Sigmoid colon (tissue), 4 donors: ENCODE data around the gene DCTN3.

ENCODE experiments used
- EP300 ChIP-seq, 4 donors: sonication (generic); formaldehyde crosslinking; IDR thresholded peaks; one replicate each; pipeline ENCODE4 v1.6.1; 2017; ENCODE audit warnings: antibody characterized with exemption in 4 of 4
- POLR2A ChIP-seq, 2 donors: fragments of 450-650 bp; IDR thresholded peaks; one replicate each; pipeline ENCODE4 v1.6.1; 2016; ENCODE audit warnings: antibody characterized with exemption in 2 of 2, mild to moderate bottlenecking in 2 of 2, moderate library complexity in 2 of 2
- POLR2AphosphoS5 ChIP-seq, 4 donors: sonication (generic); formaldehyde crosslinking; IDR thresholded peaks; one replicate each; pipeline ENCODE4 v1.6.1; 2017; ENCODE audit warnings: antibody characterized with exemption in 4 of 4
- TF ChIP-seq, protein P1 (sequence below), 4 experiments: fragments of 450-650 bp in 3 of 4; fragments of 200-600 bp in 1 of 4; IDR thresholded peaks; one replicate each; pipeline ENCODE4 v1.5.1; 2016 to 2019; ENCODE audit warnings: antibody characterized with exemption in 4 of 4, mild to moderate bottlenecking in 3 of 4, moderate library complexity in 2 of 4

DNA sequence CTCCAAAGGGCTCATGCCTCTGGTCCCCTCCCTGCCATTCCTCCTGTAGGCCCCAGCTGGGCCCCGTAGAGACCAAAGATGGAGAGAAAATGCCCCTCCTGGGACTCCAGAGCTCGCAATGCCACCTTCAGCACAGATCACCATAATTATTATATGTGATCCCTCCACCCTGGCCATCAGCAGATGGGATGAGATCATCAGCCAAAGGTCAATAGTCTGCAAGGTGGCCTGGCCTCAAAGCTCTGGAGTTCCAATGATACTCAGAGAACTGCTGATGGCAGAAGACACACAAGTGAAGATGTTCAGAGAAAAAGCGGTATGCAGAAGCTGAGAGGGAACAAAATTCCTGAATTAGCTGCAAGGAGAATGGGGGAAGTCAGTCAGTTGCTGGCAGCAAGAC lies 13.4 kb downstream of the DCTN3 start:
- TF ChIP-seq, protein P1, sequence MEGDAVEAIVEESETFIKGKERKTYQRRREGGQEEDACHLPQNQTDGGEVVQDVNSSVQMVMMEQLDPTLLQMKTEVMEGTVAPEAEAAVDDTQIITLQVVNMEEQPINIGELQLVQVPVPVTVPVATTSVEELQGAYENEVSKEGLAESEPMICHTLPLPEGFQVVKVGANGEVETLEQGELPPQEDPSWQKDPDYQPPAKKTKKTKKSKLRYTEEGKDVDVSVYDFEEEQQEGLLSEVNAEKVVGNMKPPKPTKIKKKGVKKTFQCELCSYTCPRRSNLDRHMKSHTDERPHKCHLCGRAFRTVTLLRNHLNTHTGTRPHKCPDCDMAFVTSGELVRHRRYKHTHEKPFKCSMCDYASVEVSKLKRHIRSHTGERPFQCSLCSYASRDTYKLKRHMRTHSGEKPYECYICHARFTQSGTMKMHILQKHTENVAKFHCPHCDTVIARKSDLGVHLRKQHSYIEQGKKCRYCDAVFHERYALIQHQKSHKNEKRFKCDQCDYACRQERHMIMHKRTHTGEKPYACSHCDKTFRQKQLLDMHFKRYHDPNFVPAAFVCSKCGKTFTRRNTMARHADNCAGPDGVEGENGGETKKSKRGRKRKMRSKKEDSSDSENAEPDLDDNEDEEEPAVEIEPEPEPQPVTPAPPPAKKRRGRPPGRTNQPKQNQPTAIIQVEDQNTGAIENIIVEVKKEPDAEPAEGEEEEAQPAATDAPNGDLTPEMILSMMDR (IDR thresholded peaks at IDR 0.05): no peak
- TF ChIP-seq POLR2A (IDR thresholded peaks at IDR 0.05) (no peak), POLR2AphosphoS5 (IDR thresholded peaks at IDR 0.05) (no peak), EP300 (IDR thresholded peaks at IDR 0.05) (no peak)
